H1 (cell line): Measurements from ENCODE around the gene FMN2. TPM values are rescaled to one million over a fixed set of nuclear protein-coding genes. Genes with fewer than 3 reads are reported as not detected.

Experiments used
- CTCF ChIA-PET: fragments of 300-600 bp; sonication (Branson Sonifier 250); formaldehyde crosslinking; loops from one replicate; lab custom pipeline; 2021; ENCODE audit not compliant: partially characterized antibody; lab: Charles Lee
- POLR2A ChIA-PET: fragments of 300-600 bp; sonication (Branson Sonifier 250); formaldehyde crosslinking; loops from one replicate; lab custom pipeline; 2021; ENCODE audit warnings: inconsistent platforms; ENCODE audit not compliant: partially characterized antibody; lab: Charles Lee
- DNase-seq, 2 experiments: peaks; one replicate each; pipeline versions ENCODE4 v3.0.0 to v3.0.0-alpha.2; 2010 to 2022; ENCODE audit warnings: low spot score in 2 of 2, low read depth in 1 of 2, mixed read lengths in 1 of 2
- FAIRE-seq: peaks from 2 replicates; lab custom pipeline; 2011; peaks lifted over from hg19 to GRCh38; lab: Jason Lieb, UNC
- H2AFZ ChIP-seq: 2 replicates; pipeline ENCODE4 v1.8.1; 2012; ENCODE audit warnings: low read length, inconsistent platforms
- H2AK5ac ChIP-seq: 2 replicates; pipeline ENCODE4 v1.6.1; 2013; ENCODE audit warnings: low read depth, low read length
- H2BK120ac ChIP-seq: replicated peaks from 2 replicates; pipeline ENCODE3; 2013; ENCODE audit warnings: low read depth, low read length, inconsistent platforms
- H2BK12ac ChIP-seq: 2 replicates; pipeline ENCODE4 v1.6.1; 2013; ENCODE audit warnings: low read depth, low read length
- H2BK15ac ChIP-seq: 2 replicates; pipeline ENCODE4 v1.6.1; 2013; ENCODE audit warnings: low read length
- H2BK20ac ChIP-seq: 2 replicates; pipeline ENCODE4 v1.6.1; 2013; ENCODE audit warnings: low read length
- H2BK5ac ChIP-seq: 2 replicates; pipeline ENCODE4 v1.6.1; 2013; ENCODE audit warnings: low read depth, low read length
- H3K14ac ChIP-seq: 2 replicates; pipeline ENCODE4 v1.6.1; 2013; ENCODE audit warnings: inconsistent platforms; ENCODE audit not compliant: insufficient read length
- H3K18ac ChIP-seq: 2 replicates; pipeline ENCODE4 v1.6.1; 2013; ENCODE audit warnings: low read length; ENCODE audit errors: extremely low read depth
- H3K23ac ChIP-seq: 2 replicates; pipeline ENCODE4 v1.6.1; 2013; ENCODE audit warnings: inconsistent platforms; ENCODE audit not compliant: insufficient read length
- H3K23me2 ChIP-seq: 2 replicates; pipeline ENCODE4 v1.6.1; 2013; ENCODE audit warnings: low read depth, low read length
- H3K27ac ChIP-seq: 2 replicates; pipeline ENCODE4 v1.6.1; 2011; ENCODE audit warnings: low read depth, low read length, inconsistent platforms
- H3K27me3 ChIP-seq, 4 experiments: replicated peaks in 1 of 4; 1 replicate in 1 of 4; 2 replicates in 3 of 4; pipeline versions ENCODE4 v1.6.1 to v1.8.1; 2011 to 2013; ENCODE audit warnings: low read length in 3 of 4, mild to moderate bottlenecking in 3 of 4, inconsistent platforms in 2 of 4, mixed read lengths in 2 of 4, moderate library complexity in 1 of 4; ENCODE audit not compliant: control insufficient read depth in 3 of 4, insufficient read depth in 3 of 4; ENCODE audit errors: extremely low read depth in 1 of 4
- H3K36me3 ChIP-seq, 4 experiments: 2 replicates each; pipeline versions ENCODE4 v1.6.1 to v1.8.1; 2011 to 2013; ENCODE audit warnings: mild to moderate bottlenecking in 4 of 4, low read length in 3 of 4, moderate library complexity in 2 of 4, control low read depth in 1 of 4, inconsistent platforms in 1 of 4; ENCODE audit not compliant: insufficient read depth in 4 of 4, control insufficient read depth in 2 of 4
- H3K4ac ChIP-seq: replicated peaks from 2 replicates; pipeline ENCODE3; 2013; ENCODE audit warnings: low read length, low read depth, mixed read lengths, inconsistent platforms; ENCODE audit not compliant: insufficient read length
- H3K4me1 ChIP-seq, 4 experiments: replicated peaks in 1 of 4; 1 replicate in 1 of 4; 2 replicates in 3 of 4; pipeline versions ENCODE4 v1.6.1 to v1.8.1; 2011 to 2013; ENCODE audit warnings: low read length in 3 of 4, inconsistent platforms in 2 of 4, mixed read lengths in 1 of 4; ENCODE audit not compliant: insufficient read depth in 4 of 4, control insufficient read depth in 3 of 4
- H3K4me2 ChIP-seq, 2 experiments: 2 replicates each; pipeline versions ENCODE4 v1.6.1 to v1.8.1; 2011 to 2013; ENCODE audit warnings: low read depth in 2 of 2, low read length in 2 of 2, control low read depth in 1 of 2, inconsistent platforms in 1 of 2, mild to moderate bottlenecking in 1 of 2; ENCODE audit not compliant: insufficient read depth in 1 of 2
- H3K4me3 ChIP-seq, 4 experiments: fragments of 200-600, 300-600 bp in 1 of 4; sonication (generic), shearing (Covaris generic), sonication (Bioruptor Twin) in 1 of 4; 2 replicates each; pipeline versions ENCODE4 v1.5.1 to v1.8.1; 2011 to 2016; ENCODE audit warnings: low read length in 4 of 4, low read depth in 3 of 4, control low read depth in 2 of 4, inconsistent platforms in 2 of 4, mild to moderate bottlenecking in 2 of 4, mixed read lengths in 1 of 4, moderate library complexity in 1 of 4; ENCODE audit not compliant: insufficient read depth in 2 of 4; ENCODE audit errors: extremely low read depth in 1 of 4
- H3K56ac ChIP-seq: replicated peaks from 2 replicates; pipeline ENCODE3; 2013; ENCODE audit warnings: low read depth, mild to moderate bottlenecking, mixed read lengths, low read length, inconsistent platforms; ENCODE audit not compliant: insufficient read length
- H3K79me1 ChIP-seq: 2 replicates; pipeline ENCODE4 v1.6.1; 2013; ENCODE audit warnings: low read depth, low read length, control low read depth
- H3K79me2 ChIP-seq, 2 experiments: 2 replicates each; pipeline versions ENCODE4 v1.6.1 to v1.8.1; 2012 to 2013; ENCODE audit warnings: low read length in 2 of 2, mild to moderate bottlenecking in 2 of 2, inconsistent platforms in 1 of 2; ENCODE audit not compliant: insufficient read depth in 2 of 2, control insufficient read depth in 1 of 2
- H3K9ac ChIP-seq, 4 experiments: replicated peaks in 1 of 4; 1 replicate in 1 of 4; 2 replicates in 3 of 4; pipeline versions ENCODE4 v1.6.1 to v1.8.1; 2011 to 2013; ENCODE audit warnings: low read depth in 3 of 4, low read length in 3 of 4, control low read depth in 2 of 4, mild to moderate bottlenecking in 2 of 4, moderate library complexity in 2 of 4, inconsistent platforms in 1 of 4; ENCODE audit errors: extremely low read depth in 1 of 4
- H3K9me3 ChIP-seq, 2 experiments: 2 replicates each; pipeline versions ENCODE4 v1.6.1 to v1.8.1; 2012 to 2013; ENCODE audit warnings: mild to moderate bottlenecking in 2 of 2, moderate library complexity in 2 of 2, control low read depth in 1 of 2, inconsistent platforms in 1 of 2, low read depth in 1 of 2, low read length in 1 of 2, mixed read lengths in 1 of 2; ENCODE audit not compliant: insufficient read depth in 2 of 2
- H4K20me1 ChIP-seq, 2 experiments: replicated peaks in 1 of 2; 2 replicates each; pipeline versions ENCODE3 to v1.8.1; 2011 to 2013; ENCODE audit warnings: inconsistent platforms in 2 of 2, low read length in 2 of 2, mild to moderate bottlenecking in 1 of 2; ENCODE audit not compliant: insufficient read depth in 2 of 2, control insufficient read depth in 1 of 2
- H4K5ac ChIP-seq: 2 replicates; pipeline ENCODE4 v1.6.1; 2013; ENCODE audit warnings: low read length, low read depth, mixed read lengths, inconsistent platforms; ENCODE audit not compliant: insufficient read length
- H4K8ac ChIP-seq: 2 replicates; pipeline ENCODE4 v1.8.0; 2013; ENCODE audit warnings: mild to moderate bottlenecking, moderate library complexity, low read length, inconsistent platforms; ENCODE audit not compliant: insufficient read depth; ENCODE audit errors: extremely low read depth
- H4K91ac ChIP-seq: replicated peaks from 2 replicates; pipeline ENCODE3; 2013; ENCODE audit warnings: low read length, mixed read lengths, inconsistent platforms; ENCODE audit not compliant: insufficient read length
- CHD2 ChIP-seq: IDR thresholded peaks from 2 replicates; pipeline ENCODE4 v1.6.1; 2012; ENCODE audit warnings: low read length, improper control_type of control experiment
- EGR1 ChIP-seq: IDR thresholded peaks from 2 replicates; pipeline ENCODE4 v1.6.1; 2011; ENCODE audit warnings: low read depth, low read length, borderline replicate concordance
- JUN ChIP-seq: IDR thresholded peaks from 2 replicates; pipeline ENCODE4 v1.6.1; 2011; ENCODE audit warnings: low read depth, mild to moderate bottlenecking, improper control_type of control experiment, low read length
- JUND ChIP-seq: IDR thresholded peaks from 2 replicates; pipeline ENCODE4 v1.6.1; 2011; ENCODE audit warnings: mild to moderate bottlenecking, improper control_type of control experiment, low read length
- NANOG ChIP-seq: IDR thresholded peaks from 2 replicates; pipeline ENCODE4 v1.6.1; 2011; ENCODE audit warnings: low read length, low read depth, mild to moderate bottlenecking, inconsistent platforms; ENCODE audit not compliant: insufficient read depth, poor library complexity, severe bottlenecking
- RFX5 ChIP-seq: IDR thresholded peaks from 2 replicates; pipeline ENCODE4 v1.6.1; 2011; ENCODE audit warnings: low read depth, low read length, improper control_type of control experiment, borderline replicate concordance
- SAP30 ChIP-seq: fragments of 300-600 bp; sonication (generic); IDR thresholded peaks from 2 replicates; pipeline ENCODE4 v1.7.1; 2012; ENCODE audit warnings: low read length, moderate library complexity, mild to moderate bottlenecking, inconsistent platforms; ENCODE audit not compliant: insufficient read depth, insufficient replicate concordance
- USF2 ChIP-seq: IDR thresholded peaks from 2 replicates; pipeline ENCODE4 v1.6.1; 2011; ENCODE audit warnings: low read length, improper control_type of control experiment
- WGBS, 2 experiments: shearing (Covaris generic) in 1 of 2; methylation state at CpG; one replicate each; pipeline versions ENCODE4 v1.1.6 to v1.1.7; 2013 to 2015; ENCODE audit warnings: low lambda C conversion rate in 2 of 2, mixed read lengths in 2 of 2, inconsistent platforms in 1 of 2, low coverage in 1 of 2, missing lambda C conversion rate in 1 of 2; ENCODE audit not compliant: insufficient replicate concordance in 2 of 2, insufficient coverage in 1 of 2, insufficient read length in 1 of 2; ENCODE audit errors: extremely low coverage in 1 of 2, missing lambda C conversion rate in 1 of 2; 5-methylcytosine and 5-hydroxymethylcytosine counted together
- polyA plus RNA-seq, 7 experiments: library from polyadenylated mRNA; depleted of rRNA in 3 of 7; stranded (reverse) in 5 of 7; unstranded in 2 of 7; fragments of >200 nt in 5 of 7; fragments of 200-250 nt in 2 of 7; gene quantifications; 1 replicate in 5 of 7; 2 replicates in 1 of 7; 4 replicates in 1 of 7; pipeline versions ENCODE4 v1.2.1 to v1.2.3, GENCODE V29; 2011 to 2013; ENCODE audit warnings: missing spikeins in 2 of 7, mixed read lengths in 2 of 7
- total RNA-seq: library from RNA; stranded (reverse); fragmentation: NEBNext Ultra II Directional; extraction: Animal tissue kit (Norgen Biotek cat#: 25700); gene quantifications from 2 replicates; pipeline ENCODE4 v1.2.1, GENCODE V29; 2021
- TF ChIP-seq, protein P1 (sequence below), 3 experiments: IDR thresholded peaks; 1 replicate in 2 of 3; 2 replicates in 1 of 3; pipeline versions ENCODE4 v1.5.1 to v1.6.1; 2011; ENCODE audit warnings: low read length in 3 of 3, mild to moderate bottlenecking in 3 of 3, inconsistent platforms in 2 of 3, low read depth in 1 of 3, moderate library complexity in 1 of 3; ENCODE audit not compliant: insufficient read depth in 1 of 3; ENCODE audit errors: control extremely low read depth in 1 of 3

FMN2 gene
- total and polyA plus RNA-seq, 2 of the 8 experiments (the other 6 are each of a cell fraction or from before 2014, with no cell fraction given) = 0.83 to 2.0 TPM

GRCh38 chr1:240391660-240392260 is 300.1 kb downstream of the FMN2 start:
- no peak overlapping the region for H3K4me2 ChIP-seq
- no peak for TF ChIP-seq EGR1
- TF ChIP-seq CHD2 = no peak
- TF ChIP-seq USF2 = no peak
- TF ChIP-seq RFX5 = no peak
- no peak for TF ChIP-seq JUND
- no peak for TF ChIP-seq SAP30
- no peak for TF ChIP-seq NANOG
- no peak for TF ChIP-seq JUN
- TF ChIP-seq, protein P1, sequence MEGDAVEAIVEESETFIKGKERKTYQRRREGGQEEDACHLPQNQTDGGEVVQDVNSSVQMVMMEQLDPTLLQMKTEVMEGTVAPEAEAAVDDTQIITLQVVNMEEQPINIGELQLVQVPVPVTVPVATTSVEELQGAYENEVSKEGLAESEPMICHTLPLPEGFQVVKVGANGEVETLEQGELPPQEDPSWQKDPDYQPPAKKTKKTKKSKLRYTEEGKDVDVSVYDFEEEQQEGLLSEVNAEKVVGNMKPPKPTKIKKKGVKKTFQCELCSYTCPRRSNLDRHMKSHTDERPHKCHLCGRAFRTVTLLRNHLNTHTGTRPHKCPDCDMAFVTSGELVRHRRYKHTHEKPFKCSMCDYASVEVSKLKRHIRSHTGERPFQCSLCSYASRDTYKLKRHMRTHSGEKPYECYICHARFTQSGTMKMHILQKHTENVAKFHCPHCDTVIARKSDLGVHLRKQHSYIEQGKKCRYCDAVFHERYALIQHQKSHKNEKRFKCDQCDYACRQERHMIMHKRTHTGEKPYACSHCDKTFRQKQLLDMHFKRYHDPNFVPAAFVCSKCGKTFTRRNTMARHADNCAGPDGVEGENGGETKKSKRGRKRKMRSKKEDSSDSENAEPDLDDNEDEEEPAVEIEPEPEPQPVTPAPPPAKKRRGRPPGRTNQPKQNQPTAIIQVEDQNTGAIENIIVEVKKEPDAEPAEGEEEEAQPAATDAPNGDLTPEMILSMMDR (IDR thresholded peaks at IDR 0.05; ENCODE audit: control extremely low read depth in 1 of 3, insufficient read depth in 1 of 3, low read depth in 1 of 3, low read length in 3 of 3) = no peak

More at GRCh38 chr1:240391660-240392260, 300.1 kb downstream of the FMN2 start:
- no peak for DNase-seq
- Histone ChIP-seq H2BK120ac (no peak overlapping the region), H4K20me1 (no peaks in the 10 kb centered on the region), H3K14ac (no peak overlapping the region), H3K79me1 (no peaks in the 10 kb centered on the region), H2BK12ac (no peak overlapping the region), H2BK20ac (no peak overlapping the region), H4K91ac (no peak overlapping the region), H3K79me2 (no peaks in the 10 kb centered on the region), H2BK15ac (no peak overlapping the region), H3K23ac (no peak overlapping the region), H2BK5ac (no peak overlapping the region), H3K27me3 (no peaks in the 10 kb centered on the region), H3K4ac (no peak overlapping the region), H3K18ac (no peak overlapping the region), H4K8ac (no peak overlapping the region), H3K9ac (no peak overlapping the region), H3K4me1 (no peaks in the 10 kb centered on the region), H2AK5ac (no peak overlapping the region), H3K23me2 (no peaks in the 10 kb centered on the region), H2AFZ (no peak overlapping the region), H3K9me3 (no peaks in the 10 kb centered on the region), H3K56ac (no peak overlapping the region), H4K5ac (no peak overlapping the region), H3K27ac (no peak overlapping the region), H3K4me3 (no peak overlapping the region), H3K36me3 (no peaks in the 10 kb centered on the region)
- no peak for FAIRE-seq
- ChIA-PET CTCF (no interaction called here), POLR2A (no interaction called here)
- 95% methylated on average over 2 of the region's 2 CpGs; no CpG with 5 or more reads in 1 of the 2 experiments for WGBS, 2 experiments
